Breast epithelium (tissue), 3 donors: ENCODE data around the gene PLTP.
"Not testable (repeated sequence)": the region's sequence is repeated elsewhere in the genome, so short reads cannot be mapped to it uniquely, and the experiment has no call there.

Source experiments
- CTCF ChIP-seq, 3 donors: fragments of 450-650 bp; IDR thresholded peaks; one replicate each; pipeline ENCODE4 v1.5.1; 2016 to 2017; ENCODE audit warnings: antibody characterized with exemption in 3 of 3, mild to moderate bottlenecking in 3 of 3, moderate library complexity in 3 of 3
- POLR2A ChIP-seq: fragments of 450-650 bp; IDR thresholded peaks from one replicate; pipeline ENCODE4 v1.6.1; 2016; ENCODE audit warnings: antibody characterized with exemption, mild to moderate bottlenecking, moderate library complexity
- POLR2AphosphoS5 ChIP-seq, 3 donors: sonication (generic); formaldehyde crosslinking; IDR thresholded peaks; one replicate each; pipeline ENCODE4 v1.6.1; 2017; ENCODE audit warnings: antibody characterized with exemption in 3 of 3

GRCh38 chr20:45874104-45874481, 37.9 kb downstream of the PLTP start:
- not testable (repeated sequence) for TF ChIP-seq CTCF (IDR thresholded peaks at IDR 0.05); POLR2A; POLR2AphosphoS5 (IDR thresholded peaks at IDR 0.05)
